Measurements from ENCODE around the gene AGBL3. TPM values are rescaled to one million over a fixed set of nuclear protein-coding genes. Genes with fewer than 3 reads are reported as not detected.
"Not testable (repeated sequence)": the region's sequence is repeated elsewhere in the genome, so short reads cannot be mapped to it uniquely, and the experiment has no call there.

The AGBL3 gene
- total and polyA plus RNA-seq, 8 donors = 2.7 to 15.3 (median 11.3) TPM

- TF ChIP-seq, protein P1, sequence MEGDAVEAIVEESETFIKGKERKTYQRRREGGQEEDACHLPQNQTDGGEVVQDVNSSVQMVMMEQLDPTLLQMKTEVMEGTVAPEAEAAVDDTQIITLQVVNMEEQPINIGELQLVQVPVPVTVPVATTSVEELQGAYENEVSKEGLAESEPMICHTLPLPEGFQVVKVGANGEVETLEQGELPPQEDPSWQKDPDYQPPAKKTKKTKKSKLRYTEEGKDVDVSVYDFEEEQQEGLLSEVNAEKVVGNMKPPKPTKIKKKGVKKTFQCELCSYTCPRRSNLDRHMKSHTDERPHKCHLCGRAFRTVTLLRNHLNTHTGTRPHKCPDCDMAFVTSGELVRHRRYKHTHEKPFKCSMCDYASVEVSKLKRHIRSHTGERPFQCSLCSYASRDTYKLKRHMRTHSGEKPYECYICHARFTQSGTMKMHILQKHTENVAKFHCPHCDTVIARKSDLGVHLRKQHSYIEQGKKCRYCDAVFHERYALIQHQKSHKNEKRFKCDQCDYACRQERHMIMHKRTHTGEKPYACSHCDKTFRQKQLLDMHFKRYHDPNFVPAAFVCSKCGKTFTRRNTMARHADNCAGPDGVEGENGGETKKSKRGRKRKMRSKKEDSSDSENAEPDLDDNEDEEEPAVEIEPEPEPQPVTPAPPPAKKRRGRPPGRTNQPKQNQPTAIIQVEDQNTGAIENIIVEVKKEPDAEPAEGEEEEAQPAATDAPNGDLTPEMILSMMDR (IDR thresholded peaks at IDR 0.05) = no peak
- intact Hi-C loops (cut with DNase I) = no loop called here
- no peak overlapping the region for H3K4me3 ChIP-seq
- H3K4me1 ChIP-seq = no peaks in the 10 kb centered on the region
- ATAC-seq (no peak), DNase-seq (no peak)
- H3K27me3 ChIP-seq = no peaks in the 10 kb centered on the region
- H3K9me3 ChIP-seq = peaks cover 0 to under 1% of the 10 kb centered on the region in 2 donors
- peaks cover 0 to 19% of the 10 kb centered on the region in 2 donors for H3K36me3 ChIP-seq
- H3K27ac ChIP-seq = no peak overlapping the region
These were observed 15.3 kb downstream of the AGBL3 start for GRCh38 chr7:135001390-135002165.

GRCh38 chr7:135012229-135012628 is 25.9 kb downstream of the AGBL3 start:
- intact Hi-C loops (cut with DNase I) = no loop called here
- no peaks in the 10 kb centered on the region for H3K27me3 ChIP-seq
- no peaks in the 10 kb centered on the region for H3K36me3 ChIP-seq
- H3K4me3 ChIP-seq = no peak overlapping the region
- H3K9me3 ChIP-seq = peaks cover 0 to 5% of the 10 kb centered on the region in 2 donors
- no peaks in the 10 kb centered on the region for H3K4me1 ChIP-seq
- H3K27ac ChIP-seq = no peak overlapping the region
- no peak for DNase-seq
- TF ChIP-seq, protein P1 (IDR thresholded peaks at IDR 0.05) = no peak
- ATAC-seq = no peak

DNA sequence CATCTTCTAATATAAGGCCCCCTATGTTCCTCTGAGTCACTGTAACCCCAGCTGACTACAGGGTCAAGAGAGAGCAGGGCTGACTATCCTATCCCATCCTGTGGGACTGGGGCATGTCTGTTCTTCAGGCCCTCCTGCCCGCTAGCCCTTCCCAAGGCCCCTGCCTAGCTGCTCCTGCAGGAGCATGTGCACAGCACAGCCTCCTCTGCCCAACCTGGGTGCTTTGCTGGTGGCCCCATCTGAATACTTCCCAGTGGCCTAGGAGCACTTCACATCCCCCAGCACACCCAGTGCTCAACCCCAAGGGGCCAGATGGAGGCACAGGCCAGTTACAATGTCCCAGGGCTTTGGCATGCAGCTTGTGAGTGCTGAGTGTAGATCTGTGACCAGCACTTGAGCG is 37.3 kb downstream of the AGBL3 start:
- ATAC-seq (no peak), DNase-seq (no peak)
- no peak overlapping the region for H3K4me3 ChIP-seq
- TF ChIP-seq, protein P1 (IDR thresholded peaks at IDR 0.05) = no peak
- peaks cover 0 to 11% of the 10 kb centered on the region in 2 donors for H3K9me3 ChIP-seq
- H3K27me3 ChIP-seq = no peaks in the 10 kb centered on the region
- H3K36me3 ChIP-seq = no peaks in the 10 kb centered on the region
- intact Hi-C loops (cut with DNase I) = no loop called here
- no peaks in the 10 kb centered on the region for H3K4me1 ChIP-seq
- no peak overlapping the region for H3K27ac ChIP-seq

- DNase-seq (no peak), ATAC-seq (no peak)
- Histone ChIP-seq H3K4me3 (no peak overlapping the region), H3K27me3 (no peaks in the 10 kb centered on the region), H3K9me3 (no peaks in the 10 kb centered on the region), H3K36me3 (no peaks in the 10 kb centered on the region), H3K4me1 (no peaks in the 10 kb centered on the region), H3K27ac (no peak overlapping the region)
- intact Hi-C loops (cut with DNase I) = no loop called here
- TF ChIP-seq, protein P1 (IDR thresholded peaks at IDR 0.05) = no peak
These were observed 48.9 kb downstream of the AGBL3 start for GRCh38 chr7:135035252-135035651.

- ATAC-seq; H3K4me1 ChIP-seq; H3K4me3 ChIP-seq; H3K27ac ChIP-seq; H3K36me3 ChIP-seq; intact Hi-C loops (cut with DNase I); H3K27me3 ChIP-seq: not testable (repeated sequence)
- DNase-seq = peak in 1 of 4 donors; percentile 41
- peaks cover 0 to 18% of the 10 kb centered on the region in 2 donors for H3K9me3 ChIP-seq
These were observed 80.7 kb downstream of the AGBL3 start for GRCh38 chr7:135067017-135067416.

GRCh38 chr7:135074096-135074495 is 87.8 kb downstream of the AGBL3 start:
- ATAC-seq (no peak), DNase-seq (no peak)
- H3K27me3 ChIP-seq = no peaks in the 10 kb centered on the region
- intact Hi-C loops (cut with DNase I) = no loop called here
- H3K36me3 ChIP-seq = no peaks in the 10 kb centered on the region
- no peak overlapping the region for H3K27ac ChIP-seq
- H3K9me3 ChIP-seq = no peaks in the 10 kb centered on the region
- no peaks in the 10 kb centered on the region for H3K4me1 ChIP-seq
- H3K4me3 ChIP-seq = no peak overlapping the region
- TF ChIP-seq, protein P1 (IDR thresholded peaks at IDR 0.05) = no peak
